Pons (tissue), 1 donor: Measurements from ENCODE around the gene GNMT.
"Not testable (repeated sequence)": the region's sequence is repeated elsewhere in the genome, so short reads cannot be mapped to it uniquely, and the experiment has no call there.

Experiments used
- DNase-seq: peaks from one replicate; pipeline ENCODE4 v3.0.0-alpha.2; 2016; ENCODE audit warnings: low spot score

Gene GNMT

DNA sequence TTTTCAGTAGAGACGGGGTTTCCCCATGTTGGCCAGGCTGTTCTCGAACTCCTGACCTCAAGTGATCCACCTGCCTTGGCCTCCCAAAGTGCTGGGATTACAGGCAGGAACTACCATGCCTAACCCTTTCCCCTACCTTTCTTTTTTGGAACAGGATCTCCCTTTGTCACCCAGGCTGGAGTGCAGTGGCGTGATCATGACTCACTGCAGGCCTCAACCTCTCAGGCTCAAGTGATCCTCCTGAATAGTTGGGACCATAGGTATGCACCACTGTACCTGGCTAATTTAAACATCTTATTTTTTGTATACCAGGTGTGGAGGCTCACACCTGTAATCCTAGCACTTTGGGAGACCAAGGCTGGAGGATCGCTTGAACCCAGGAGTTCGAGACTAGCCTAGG is 19.2 kb upstream of the GNMT start:
- DNase-seq: not testable (repeated sequence)

DNA sequence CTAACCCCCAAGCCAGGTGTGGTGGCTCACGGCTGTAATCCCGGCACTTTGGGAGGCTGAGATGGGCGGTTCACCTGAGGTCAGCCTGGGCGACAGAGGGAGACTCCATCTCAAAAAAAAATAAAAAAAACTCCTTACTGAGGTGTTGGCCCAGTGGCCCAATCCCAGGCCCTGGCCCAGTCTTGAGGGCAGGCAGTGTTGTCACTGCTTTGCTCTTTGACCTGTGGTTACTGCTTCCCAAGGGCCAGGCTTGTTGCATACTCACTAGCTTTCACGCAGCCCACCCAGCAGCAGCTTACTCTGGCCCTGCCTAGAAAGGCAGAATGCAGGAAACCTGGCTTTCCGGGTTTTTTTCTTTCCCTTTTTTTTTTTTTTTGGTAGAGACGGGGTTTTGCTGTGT is 18.1 kb upstream of the GNMT start:
- no peak for DNase-seq

DNA sequence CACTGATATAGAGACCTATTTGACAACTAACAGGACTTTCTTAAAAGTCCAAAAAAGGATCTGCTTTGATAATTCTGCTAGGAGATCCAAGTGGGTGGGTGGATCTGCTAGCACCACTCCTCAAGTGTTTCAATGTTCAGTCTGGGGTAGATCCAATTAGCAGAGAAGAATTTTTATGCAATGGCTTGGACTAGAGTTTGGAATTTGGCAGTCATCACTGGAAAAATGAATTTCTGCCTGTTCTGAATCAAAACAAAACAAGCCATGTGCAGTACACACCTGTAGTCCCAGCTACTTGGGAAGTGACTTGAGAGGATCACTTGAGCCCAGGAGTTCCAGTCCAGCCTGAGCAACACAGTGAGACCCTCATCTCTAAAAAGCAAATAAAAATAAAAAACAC is 12.6 kb upstream of the GNMT start:
- DNase-seq: no peak

DNA sequence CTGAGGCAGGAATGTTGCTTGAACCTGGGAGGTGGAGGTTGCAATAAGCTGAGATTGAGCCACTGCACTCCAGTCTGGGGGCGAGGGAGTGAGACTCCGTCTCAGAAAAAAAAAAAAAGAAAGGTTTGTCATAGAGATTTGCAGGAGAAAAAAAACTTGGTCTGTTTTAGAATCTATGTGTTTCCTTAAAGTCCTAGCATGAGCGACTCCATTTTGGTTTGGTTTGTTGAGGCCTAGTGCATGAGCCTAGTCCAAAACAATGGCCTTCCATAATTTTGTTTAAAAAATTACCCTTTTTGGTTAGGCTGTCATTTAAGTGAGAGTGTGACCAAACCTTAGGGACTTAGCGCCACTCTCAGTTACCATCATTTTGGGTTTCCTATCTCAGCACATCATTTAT is 8.2 kb upstream of the GNMT start:
- no peak for DNase-seq

DNA sequence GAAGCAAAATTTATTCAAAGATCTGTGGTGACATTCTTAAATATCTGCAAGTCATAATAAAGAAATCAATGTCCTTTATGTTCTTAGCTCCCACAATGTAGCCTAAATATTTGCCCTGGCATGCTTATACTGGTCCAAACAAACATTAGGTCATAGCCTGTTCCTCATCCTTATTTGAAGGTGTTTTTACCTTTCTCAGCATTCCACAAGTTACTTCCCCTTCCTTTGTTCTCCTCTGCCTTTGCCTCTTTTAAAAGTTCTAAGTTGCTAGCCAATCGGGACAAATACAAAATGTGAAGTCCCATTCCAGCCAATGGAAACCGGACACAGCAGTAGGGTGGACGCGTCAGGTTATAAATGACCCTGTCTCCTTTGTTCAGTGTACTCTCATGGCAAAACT is 6.1 kb upstream of the GNMT start:
- DNase-seq: not testable (repeated sequence)

DNA sequence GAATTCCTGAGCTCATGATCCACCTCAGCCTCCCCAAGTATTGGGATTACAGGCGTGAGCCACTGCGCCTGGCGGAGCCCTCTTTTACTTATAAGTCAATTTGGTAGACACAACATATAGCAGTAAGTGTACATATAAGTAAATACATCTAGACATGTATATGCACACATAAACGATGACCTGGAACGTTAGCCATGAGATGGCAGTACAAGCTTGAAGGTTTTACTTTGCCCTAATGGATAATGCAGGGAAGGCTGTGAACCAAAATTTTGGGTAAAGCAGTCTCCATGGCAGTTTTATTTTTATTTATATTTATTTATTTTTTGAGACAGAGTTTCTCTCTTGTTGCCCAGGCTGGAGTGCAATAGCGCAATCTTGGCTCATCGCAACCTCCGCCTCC is 2.4 kb upstream of the GNMT start:
- no peak for DNase-seq

DNA sequence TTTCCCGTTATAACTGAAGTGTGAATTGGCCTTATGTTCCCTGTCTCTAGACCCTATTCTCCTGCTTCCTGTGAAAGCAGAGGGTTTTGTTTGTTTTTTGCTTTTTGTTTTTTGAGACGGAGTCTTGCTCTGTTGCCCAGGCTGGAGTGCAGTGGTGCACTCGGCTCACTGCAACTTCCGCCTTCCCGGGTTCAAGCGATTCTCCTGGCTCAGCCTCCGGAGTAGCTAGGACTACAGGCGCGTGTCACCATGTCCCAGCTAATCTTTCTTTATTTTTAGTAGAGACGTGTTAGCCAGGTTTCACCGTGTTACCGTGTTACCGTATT is 674 bp upstream of the GNMT start:
- no peak for DNase-seq

DNA sequence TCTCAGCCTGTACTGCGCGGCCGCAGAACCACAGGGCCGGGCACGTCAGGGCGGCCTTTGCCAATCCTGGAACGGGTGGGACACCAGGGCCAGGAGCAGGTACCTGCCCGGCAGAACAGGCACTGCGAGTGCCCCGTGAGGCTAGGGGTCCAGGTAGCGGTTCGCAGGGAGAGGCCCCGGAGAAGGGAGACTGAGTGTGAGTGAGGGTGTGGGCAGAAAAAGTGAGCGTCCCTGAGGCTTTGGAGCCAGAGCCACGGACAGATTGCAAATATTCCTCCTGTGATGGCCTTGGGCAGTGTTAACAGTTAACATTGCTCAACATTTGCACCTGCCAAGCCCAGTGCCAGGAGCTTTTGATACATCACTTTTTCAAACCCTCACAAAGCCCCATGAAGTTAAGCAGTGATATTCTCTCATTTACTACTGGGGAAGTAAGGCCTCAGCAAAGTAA is 491 bp downstream of the GNMT start:
- DNase-seq: no peak

DNA sequence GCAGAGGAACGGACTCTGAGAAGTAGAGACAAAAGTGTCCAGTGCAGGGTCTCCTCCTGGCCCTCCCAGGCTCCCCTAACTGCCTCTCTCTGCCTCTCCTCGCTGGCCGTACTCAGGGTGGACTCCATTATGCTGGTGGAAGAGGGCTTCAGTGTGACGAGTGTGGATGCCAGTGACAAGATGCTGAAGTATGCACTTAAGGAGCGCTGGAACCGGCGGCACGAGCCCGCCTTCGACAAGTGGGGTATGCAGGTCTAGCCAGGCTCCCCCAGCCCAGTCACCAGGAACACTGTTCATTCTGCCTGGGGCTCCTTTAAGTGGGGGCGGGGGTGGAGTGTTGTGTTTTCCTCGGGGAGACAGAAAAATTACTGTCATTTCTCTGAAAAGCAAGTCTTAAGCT is 1.5 kb downstream of the GNMT start:
- no peak for DNase-seq

DNA sequence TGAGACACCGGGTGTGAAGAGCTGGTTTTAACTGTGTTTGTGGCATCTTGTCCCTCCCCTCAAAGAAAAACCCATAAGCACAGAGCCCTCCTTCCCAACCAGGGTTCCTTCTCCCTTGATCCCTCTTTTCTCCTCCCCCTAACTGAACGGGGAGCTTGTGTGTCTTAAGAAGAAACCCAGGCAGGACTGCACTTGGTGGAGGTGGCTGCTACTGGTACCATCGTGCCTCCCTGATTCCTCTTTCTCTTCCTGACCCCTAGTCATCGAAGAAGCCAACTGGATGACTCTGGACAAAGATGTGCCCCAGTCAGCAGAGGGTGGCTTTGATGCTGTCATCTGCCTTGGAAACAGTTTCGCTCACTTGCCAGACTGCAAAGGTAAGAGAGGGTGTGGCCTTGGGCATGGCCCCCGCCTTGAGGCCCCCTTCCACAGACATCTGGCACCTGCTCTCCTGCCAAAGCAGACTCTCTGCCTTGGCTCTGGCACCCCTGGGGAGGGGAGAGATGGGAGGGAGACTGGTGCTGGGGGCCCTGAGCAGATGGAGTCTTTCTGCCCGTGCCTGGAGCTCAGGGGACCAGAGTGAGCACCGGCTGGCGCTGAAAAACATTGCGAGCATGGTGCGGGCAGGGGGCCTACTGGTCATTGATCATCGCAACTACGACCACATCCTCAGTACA is 2.1 kb downstream of the GNMT start:
- DNase-seq: no peak

DNA sequence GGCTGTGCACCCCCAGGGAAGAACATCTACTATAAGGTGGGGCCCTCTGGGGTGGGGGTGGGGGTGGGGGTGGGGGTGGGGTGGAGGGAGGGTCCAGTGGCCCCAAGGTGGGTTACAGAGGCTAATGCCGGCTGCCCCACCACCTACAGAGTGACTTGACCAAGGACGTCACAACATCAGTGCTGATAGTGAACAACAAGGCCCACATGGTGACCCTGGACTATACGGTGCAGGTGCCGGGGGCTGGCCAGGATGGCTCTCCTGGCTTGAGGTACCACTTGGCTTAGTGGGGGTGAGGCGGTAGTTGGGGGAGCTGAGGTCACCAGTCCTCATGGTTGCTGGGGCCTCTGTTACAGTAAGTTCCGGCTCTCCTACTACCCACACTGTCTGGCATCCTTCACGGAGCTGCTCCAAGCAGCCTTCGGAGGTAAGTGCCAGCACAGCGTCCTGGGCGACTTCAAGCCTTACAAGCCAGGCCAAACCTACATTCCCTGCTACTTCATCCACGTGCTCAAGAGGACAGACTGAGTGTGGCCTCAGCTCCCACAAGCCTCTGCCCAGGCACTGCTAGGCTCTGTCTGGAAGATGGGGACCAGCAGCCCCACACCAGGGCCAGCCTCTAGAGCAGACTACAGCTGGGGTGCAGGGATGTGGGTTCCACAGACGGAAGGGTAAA is 2.8 kb downstream of the GNMT start:
- DNase-seq: no peak

DNA sequence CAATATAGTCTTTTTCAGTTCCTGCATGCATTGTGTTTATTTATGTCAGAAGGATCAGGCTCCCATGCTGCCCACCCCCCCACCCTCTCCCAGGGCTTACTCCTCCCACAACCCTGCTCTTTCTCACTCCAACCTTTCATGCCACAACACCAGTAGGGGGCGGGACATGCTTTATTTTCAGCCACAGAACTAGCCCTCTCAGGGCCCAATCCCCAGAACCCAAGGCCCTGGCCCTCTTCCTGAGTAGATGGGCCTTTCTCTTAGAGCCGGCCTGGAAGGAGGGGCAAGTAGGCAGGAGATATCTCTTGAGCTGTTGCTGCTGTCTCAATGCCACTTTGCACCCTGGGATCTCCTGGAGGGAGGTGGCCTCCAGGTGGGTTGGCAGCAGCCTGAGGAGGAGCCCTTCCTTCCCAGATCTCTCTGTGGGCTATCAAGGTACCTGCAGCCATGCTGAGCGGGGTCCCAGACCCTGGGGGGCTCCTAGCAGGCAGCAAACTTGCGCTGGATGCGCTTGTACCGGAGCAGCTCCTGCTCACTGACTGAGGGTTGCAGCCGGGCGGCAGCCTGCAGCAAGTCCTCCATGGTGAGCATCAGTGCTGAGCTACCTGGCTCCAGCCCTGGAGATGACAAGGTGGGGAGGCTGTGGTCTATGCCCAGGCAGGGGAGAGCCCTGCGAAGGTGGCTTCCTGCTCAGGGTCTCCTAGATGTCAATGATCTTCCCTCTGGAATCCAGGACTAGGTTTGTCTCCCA is 3.5 kb downstream of the GNMT start:
- DNase-seq: no peak

DNA sequence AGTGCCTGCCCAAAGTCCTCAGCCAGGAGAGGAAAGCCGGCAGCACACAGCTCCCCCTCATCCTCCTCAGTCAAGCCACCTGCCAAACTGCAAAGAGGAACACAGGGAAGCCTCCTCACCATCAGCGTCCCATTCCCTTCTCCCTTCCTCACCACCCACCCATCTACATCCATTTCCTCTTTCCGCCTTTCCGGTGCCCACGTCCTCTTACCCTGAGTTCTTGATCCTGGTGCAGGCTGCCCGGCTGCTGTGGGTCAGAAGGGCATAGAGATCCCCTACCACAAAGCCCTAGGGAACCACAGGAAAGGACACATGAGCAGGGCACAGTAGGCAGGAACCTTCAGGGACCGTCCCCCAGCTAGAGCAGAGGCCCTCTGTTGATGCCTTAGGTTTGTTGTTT is 6.0 kb downstream of the GNMT start:
- DNase-seq: no peak

DNA sequence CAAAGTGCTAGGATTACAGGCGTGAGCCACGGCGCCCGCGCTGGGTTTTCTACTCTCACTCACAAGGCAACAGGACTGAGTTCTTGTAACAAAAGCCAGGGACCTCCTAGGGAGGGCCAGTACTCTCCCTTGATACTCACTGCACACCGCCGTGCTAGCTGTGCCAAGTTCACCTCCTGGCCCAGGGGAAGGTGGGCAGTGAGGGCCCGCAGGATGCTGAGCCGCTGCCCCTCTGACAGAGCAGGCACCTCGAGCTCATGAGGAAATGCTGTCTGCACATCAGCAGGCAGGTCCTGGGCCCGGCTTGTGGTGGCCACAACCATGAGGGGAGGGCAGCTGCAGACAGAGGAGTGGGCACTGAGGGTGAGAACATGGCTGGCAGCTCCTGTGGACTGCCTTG is 6.7 kb downstream of the GNMT start:
- no peak for DNase-seq

DNA sequence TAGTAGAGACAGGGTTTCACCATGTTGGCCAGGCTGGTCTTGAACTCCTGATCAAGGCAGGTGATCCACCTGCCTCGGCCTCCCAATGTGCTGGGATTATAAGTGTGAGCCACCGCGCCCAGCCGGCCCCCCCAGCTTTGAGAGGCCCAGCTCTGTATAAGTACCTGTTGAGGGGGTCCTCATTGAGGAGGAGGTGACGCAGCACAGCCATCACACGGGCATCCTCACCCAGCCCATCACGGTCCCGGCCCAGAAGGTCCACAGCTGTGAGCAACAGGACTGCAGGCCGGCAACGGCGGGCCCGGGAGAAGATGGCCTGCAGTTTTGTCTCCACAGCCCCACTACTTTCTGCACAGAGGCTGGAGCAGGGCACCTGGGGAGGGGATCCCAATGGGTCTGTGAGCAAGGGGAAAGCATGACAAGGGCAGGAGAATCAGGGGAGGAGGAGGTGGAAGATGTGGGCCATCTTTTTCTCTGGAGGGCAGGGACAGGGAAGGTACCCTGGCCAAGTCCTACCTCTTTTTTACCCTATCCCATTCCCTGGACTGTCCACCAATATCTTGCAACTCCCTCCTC is 7.7 kb downstream of the GNMT start:
- no peak for DNase-seq

DNA sequence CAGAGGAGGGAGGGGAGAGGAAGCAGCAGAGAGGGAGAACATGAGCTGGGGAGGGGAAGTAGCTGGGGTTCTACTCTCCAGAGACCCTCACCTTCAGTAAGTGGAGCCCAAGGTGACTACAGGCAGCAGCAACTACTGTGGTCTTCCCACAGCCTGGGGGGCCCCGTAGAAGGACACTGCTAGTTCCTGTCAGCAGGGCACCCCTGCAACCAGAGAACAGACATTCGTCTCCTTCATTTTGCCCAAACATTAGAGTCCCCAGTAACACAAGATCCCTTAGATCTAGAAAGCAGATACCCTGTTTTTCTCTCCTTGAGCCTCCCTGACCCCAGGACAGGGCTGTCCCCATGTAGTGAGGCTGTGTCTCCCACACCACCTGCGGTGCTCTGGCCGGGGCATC is 8.2 kb downstream of the GNMT start:
- no peak for DNase-seq

DNA sequence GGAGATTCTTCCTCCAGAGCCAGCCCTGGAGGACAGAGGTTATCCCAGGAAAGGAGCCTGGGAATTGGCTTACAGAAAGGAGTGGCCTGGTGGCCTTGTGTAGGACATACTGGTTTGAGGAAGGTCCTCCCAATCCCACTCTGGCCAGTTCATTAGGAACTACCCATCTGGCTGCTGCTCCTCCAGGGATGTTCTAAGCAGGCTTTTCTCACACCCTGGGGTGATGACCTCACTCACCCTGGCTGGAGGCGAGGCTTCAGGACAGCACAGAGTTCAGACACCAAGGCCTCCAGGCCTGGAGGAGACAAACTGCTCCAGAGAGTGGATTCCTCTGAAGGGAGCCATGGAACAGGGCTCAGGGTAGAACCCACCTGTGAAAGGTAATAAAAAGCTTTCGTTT is 8.9 kb downstream of the GNMT start:
- no peak for DNase-seq

DNA sequence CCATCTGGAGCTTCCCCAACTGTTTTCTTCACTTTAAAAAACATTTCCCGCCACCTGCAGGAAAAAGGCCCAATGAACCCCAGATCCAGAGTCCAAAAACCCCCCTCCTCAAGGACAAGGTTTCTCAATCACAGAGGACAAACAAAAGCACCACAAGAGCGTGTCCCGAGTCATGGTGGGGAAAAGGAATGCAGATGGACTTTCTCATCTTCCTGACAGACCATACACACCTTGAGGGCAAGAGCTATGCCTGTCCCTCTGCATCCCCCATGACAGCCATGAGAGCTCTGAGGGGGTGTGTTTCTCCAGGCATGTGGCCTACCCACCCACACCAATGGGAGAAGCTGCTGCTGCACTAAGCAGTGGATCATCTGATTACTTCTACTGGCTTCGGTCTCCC is 9.4 kb downstream of the GNMT start:
- DNase-seq: no peak

DNA sequence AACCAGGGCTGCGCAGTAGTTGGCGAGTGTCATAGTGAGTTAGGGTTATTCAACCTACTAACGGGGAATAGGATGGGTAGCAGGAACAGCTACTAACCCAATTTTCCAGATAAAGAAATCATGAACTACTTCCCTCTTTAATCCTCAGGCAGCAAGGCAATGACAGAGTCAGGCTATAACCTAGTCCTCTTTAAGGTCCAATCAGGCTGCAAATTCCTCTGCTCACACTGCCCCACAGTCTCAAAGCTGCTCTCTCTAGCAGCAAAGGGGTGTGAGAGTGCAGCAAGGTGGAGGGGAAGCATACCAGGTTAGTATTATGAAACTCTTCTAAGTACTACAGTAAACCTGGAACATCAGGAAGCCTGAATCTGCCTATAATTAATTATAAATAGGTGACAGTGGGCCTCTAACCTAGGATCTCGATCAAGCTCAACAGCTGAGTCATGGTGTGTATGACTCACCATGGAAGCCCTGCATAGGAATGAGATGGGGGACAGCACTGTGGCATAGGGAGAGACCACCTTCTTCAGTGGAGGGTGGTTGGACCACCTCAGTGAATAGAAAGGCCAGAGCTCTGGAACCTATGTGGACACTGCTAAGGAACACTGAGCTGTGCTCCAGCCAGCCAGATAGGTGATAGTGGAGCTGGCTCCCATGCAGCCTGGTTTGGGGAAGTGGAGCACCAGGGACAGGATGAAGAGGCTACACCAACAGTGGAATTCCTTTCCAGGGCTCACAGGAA is 10.5 kb downstream of the GNMT start:
- DNase-seq: no peak

DNA sequence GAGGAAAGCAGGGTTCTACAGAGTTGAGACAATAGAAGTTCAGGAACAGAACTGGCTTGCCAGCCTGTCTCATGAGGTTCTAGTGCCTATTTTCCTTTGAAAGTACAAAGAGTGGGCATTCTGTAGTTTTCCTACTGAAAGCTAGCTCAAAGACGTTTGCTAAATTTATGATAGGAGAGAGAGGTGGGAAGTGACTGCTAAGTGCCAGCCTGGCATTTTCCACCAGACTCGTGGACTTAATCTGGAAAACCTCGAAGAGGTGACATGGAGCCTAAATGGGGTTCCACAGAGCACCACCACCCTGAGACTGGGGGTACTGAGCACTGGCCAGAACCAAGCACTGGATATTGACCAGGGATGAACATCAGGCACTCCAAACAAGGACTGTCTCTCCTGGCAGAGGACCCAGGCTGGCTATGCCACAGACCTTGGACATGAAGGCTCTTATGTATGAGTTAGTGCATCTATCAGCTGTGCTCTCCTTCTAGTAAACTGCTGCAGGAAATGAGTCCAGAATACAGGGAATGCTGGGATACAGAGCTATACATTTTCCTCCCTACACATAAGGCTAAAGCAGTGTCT is 11.3 kb downstream of the GNMT start:
- no peak for DNase-seq

DNA sequence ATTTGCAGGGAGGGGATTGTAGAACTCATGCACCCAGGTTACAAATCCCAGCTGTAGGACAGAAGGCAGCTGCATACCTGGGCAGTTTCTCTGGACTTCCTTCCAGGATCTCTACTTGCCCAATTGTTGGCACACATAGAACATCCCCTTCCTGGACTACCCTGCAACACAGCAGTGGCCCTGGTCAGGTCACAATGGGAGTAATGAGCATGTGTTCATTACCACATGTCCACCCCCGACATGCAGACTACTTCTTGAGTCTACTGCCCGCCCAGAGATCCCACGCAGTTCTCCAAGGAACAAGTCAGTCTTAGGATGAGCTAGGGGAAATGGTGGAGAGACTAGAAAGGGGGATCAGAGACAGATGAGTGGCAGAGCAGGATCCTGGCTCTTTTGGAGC is 13.4 kb downstream of the GNMT start:
- DNase-seq: no peak

DNA sequence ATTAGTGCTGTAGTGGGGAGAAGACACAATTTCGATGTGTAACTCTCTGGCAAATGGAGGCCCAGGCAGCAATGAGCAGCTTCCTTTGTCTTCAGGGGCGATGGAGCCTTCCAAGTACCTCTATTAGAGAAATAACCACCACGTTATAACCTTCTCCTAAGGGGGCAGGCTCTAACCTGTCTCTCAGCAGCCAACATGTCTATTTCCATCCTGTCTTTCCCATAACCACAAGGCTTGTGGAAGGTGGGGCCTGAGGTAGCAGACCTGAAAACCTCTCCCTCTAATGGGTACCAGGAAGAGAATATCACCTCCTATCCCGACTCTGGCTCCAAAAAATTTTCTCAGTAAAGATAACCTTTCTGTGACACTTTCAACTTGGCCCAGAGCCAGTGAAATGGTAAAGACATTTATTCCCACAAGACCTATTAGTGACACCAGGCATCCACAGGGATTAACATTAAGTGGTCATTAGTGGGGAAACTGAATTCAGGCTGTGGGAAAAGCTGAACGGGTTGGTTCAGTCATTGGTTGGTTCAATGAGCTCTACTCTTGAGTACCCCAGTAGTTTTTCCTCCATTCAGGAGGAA is 14.5 kb downstream of the GNMT start:
- DNase-seq: no peak
